ENCODE data around the gene CLEC4E.
"Not testable (repeated sequence)": the region's sequence is repeated elsewhere in the genome, so short reads cannot be mapped to it uniquely, and the experiment has no call there.

The CLEC4E gene, protein sequence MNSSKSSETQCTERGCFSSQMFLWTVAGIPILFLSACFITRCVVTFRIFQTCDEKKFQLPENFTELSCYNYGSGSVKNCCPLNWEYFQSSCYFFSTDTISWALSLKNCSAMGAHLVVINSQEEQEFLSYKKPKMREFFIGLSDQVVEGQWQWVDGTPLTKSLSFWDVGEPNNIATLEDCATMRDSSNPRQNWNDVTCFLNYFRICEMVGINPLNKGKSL

DNA sequence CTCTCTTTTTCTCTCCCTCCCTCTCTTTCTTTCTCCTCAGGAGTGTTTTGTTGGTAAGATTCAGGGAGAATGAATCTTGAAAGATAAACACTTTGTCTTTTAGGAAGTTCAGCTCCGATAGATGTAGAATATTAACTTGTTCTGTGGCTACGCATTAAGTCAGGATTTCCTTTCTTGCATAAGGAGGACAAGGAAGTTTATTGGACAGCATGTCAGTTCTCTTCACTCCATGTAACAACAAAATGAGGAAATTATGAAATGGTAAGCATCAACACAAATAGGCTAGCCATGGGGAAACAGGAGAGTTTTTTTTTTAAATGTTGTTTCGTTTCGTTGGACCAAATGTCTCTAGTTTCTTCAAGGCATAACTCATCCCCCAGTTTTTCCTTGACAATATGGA lies at the start of gene CLEC4E:
TSS of gene CLEC4E (minus strand) at position 75 of the 400 bp plus-strand sequence. CDS start 108 bp downstream, outside the sequence.
- not testable (repeated sequence) for DNase-seq

DNA sequence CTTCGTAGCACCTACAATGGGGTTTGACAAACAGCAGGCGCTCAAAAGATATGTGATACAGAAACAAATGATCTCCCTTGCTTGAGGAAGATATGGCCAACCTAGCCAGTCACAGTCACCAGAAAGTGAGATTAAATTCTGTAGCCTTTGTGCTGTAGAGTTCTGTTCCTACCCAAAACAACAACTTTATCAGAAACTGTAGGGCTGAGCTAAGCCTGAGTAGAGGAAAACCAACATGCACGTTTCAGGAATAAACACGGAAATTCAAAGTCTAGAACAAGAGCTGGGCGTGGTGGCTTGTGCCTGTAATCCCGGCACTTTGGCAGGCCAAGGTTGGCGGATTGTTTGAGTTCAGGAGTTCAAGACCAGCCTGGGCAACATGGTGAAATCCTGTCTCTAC lies 49.0 kb upstream of the CLEC4E start:
- no peak for DNase-seq

DNA sequence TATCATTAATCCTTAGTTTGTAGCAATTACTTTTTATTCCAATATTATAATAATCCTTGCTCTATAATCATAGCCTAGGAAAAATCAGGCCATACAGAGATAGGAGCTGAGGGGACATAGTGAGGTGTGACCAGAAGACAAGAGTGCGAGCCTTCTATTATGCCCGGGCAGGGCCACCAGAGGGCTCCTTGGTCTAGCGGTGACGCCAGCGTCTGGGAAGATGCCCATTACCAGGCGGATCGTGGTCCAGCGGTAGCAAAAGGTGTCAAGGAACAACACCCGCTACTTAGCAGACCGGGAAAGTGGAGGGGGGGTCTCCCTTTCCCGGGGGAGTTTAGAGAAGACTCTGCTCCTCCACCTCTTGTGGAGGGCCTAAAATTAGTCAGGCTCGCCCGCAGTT lies 43.8 kb upstream of the CLEC4E start:
- DNase-seq = not testable (repeated sequence)

DNA sequence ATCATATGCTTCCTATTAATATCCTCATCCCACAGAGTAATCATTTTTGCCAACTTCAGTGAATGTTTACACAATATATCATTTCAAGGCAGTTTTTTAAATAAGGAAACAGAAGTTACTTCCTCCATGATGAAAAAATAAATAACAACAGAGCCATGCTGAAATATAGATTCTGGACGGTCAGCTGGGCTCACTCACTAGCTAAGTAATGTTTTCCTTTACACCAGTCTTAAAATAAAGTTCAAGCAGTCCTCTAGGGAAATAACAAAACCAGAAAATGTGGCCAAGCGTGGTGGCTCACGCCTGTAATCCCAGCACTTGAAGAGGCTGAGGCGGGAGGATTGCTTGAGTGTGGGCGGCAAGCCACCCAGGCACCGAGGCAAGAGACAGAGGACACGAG lies 43.3 kb upstream of the CLEC4E start:
- DNase-seq = no peak

DNA sequence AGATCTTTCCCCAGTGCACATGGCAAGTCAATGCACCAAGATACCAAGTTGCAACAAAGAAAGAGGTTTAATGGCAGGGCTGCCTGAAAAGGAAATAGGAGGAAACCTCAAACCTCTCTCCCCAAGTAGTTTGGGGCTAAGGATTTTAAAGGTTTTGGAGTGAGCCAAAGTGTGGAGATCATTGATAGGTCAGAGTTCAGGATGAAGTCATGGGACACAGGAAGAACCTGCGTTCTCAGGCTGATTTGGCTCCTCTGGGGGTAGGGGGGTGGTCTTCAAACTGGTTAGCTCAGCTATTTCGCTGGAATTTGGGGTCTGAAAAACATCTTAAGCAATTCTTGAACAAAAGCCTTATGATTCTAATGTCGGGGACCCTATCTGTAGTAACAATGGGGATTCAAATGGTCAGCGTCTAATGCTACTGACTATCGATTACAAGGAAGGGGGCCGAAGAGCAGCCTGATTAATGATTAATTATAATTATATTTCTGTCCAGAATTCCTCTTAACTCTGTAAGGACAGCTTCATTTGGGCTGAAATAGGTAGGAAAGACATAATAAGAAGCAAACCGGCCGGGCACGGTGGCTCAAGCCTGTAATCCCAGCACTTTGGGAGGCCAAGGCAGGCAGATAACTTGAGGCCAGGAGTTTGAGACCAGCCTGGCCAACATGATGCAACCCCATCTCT lies 40.5 kb upstream of the CLEC4E start:
- DNase-seq = no peak

DNA sequence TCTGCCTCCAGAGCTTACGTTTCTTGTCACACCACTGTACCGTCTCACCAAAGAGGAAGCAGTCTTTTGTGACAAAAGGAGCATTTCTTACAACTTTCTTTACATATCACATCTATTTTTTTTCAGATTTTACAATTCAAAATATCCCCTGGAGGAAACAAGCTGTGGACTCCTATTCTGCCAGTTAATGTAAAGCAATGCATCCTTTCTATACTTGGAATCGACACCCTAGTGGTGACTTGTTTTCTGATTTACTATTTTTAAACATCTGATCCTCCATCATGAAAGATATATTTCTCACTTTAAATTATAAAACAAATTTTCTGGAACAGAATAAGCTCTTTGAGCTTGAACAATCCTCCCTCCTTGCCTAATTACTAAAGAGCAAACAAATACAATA lies 37.2 kb upstream of the CLEC4E start:
- no peak for DNase-seq

DNA sequence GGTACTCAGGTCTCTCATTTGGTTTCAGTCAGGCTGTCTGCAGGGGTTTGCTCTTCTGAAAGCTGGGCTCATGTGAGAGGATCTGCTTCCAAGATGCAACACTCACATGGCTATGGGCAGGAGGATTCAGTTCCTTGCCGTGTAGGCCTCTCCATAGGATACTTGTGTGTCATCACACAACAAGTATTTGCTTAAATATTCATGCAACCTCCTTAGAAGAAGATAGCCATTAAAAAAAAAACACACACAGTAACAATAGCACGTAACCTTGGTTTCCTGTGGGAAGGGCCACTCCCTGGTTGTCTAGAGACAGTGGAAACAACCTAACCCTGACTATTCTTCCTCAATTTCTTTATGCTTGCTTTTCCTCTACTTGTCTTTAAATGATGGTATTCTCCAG lies 31.8 kb upstream of the CLEC4E start:
- DNase-seq = peak; percentile 21 to 44

DNA sequence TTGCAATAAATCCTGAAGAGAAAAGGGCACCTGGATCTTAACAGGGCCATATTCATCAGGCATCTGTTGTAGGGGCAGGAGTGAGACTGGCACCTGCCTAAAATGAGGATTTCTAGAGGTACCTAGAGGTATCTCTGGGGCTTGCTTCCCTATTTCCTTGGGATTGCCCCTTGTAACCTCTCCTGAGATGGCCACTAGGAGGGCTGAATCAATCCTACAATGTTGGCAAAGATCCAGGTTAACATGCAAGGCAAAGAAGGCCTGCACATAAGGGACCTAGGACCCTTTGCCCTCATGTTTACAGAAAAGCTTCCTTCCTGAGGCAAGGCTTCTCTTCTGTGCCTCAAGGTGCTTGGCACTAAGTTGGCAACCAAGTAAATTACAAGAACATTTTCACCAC lies 25.8 kb upstream of the CLEC4E start:
- no peak for DNase-seq

DNA sequence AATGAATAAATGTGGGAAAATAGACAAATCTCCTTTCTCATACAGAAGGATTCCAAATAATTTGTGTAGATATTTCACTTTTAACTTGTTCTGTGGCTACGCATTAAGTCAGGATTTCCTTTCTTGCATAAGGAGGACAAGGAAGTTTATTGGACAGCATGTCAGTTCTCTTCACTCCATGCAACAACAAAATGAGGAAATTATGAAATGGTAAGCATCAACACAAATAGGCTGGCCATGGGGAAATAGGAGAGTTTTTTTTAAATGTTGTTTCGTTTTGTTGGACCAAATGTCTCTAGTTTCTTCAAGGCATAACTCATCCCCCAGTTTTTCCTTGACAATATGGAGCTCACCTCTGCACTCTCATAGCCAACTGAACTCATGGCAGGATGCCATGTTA lies 25.3 kb upstream of the CLEC4E start:
- DNase-seq = not testable (repeated sequence)

DNA sequence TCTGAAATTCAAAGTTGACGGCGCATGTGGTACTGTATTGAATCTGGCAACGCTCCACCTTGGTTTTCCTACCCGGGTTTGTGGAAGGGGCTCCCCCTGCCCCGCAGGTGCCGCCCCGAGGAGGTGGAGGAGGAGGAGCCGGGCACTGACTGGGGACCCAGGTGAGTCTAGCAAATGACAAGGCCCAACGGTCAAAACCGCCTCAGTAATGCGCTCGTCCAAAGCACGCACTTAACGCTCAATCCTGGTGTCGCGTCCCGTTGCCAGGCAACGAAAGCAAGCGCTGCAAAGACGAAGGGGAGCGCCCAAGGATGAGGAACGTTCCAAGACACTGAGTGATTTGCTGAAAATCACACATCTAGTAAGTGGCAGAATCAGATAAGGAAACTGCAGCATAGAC lies 24.0 kb upstream of the CLEC4E start:
- DNase-seq = no peak

DNA sequence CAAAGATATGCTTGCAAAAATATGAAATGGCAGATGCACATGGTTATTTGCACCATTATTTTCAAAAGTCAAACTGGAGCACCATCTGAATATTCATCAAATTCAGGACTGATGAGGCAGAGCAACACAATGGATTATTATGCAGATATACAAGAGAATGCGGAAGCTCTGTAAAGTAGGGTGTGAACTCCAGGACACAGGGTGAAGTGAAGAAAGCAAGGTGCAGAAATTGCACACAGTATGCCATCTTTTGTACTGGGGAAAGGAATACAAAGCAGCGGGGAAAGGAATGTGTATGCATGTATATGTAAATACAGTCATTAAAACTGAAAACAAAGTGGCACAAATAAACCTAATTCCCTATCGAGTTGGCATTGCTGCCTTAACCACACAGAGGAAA lies 22.7 kb upstream of the CLEC4E start:
- DNase-seq = no peak

DNA sequence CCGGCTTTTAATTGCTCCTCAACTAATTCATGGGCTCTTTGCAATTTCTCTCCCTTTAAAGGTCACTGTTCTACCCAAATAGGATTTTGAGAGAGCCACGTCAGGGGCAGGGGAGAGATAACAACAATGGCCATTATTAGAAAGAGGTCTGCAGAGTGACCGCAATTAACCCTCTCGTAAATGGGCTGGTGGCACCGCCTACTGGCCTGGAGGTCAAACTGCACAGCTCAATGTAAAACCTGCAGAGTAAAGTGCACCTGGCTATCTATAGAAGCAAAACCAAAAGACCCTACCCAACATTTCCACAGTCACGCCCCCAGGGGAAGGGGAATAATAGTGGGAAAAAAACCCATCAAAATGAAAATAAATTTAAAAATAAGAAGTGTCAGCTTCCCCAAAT lies 21.6 kb upstream of the CLEC4E start:
- DNase-seq = no peak

DNA sequence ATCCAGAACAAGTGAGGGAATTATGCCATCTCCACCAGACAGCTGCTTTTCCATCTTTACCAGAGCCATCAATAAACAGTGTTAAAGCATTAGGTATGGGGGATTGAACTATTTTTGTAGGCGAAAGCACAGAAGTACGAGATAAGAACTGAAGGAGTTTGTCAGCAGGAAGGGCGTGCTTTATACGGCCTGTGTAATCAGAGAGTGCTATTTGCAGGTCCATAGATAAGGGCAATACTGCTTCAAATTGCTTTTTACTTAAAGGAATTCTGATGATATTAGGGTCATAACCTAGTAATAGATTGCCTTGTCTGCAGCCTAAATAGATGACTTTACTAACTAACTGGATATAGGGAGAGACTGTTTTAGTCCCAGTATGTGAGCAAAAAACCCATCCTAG lies 20.3 kb upstream of the CLEC4E start:
- DNase-seq = no peak

DNA sequence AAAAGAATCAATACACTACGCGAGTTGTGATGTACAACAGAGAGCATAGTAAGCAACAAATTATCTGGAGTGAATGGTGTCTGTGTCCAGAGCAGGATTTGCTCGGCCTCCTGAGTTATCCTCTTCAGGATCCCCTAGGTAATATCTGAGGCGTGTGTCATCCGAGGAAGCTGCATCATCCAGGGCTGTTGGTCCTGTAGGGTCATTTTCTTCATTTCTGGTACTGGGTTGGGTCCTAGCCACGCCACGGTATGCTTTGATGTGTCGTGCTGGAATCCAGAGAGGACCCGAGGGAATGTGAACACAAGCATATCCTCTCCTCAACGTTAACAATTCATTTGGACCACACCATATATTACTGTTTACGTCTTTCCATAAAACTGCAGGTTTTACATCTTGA lies 19.0 kb upstream of the CLEC4E start:
- DNase-seq = no peak

DNA sequence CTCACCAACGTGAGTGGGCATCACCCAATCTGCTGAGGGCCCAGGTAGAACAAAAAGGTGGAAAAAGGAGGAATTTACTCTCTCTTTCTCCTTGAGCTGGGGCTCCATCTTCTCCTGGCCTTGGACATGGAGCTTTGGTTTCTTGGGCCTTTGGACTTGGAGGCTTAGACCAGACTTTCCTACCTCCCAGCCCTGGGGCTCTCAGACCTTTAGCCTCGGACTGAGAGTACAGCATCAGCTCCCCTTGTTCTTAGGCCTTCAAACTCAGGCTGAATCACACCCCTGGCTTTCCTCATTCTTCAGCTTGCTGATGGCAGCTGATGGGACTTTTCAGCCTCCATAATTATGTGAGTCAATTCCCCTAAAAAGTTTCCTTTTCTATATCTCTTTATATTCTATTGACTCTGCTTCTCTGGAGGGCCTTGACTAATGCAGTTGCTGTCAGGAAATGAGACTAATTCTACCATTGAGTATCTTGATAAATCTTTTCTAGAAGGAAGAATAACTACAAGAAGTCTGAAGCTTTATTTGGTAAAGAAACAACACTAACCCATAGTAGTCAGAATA lies 15.9 kb upstream of the CLEC4E start:
- no peak for DNase-seq

DNA sequence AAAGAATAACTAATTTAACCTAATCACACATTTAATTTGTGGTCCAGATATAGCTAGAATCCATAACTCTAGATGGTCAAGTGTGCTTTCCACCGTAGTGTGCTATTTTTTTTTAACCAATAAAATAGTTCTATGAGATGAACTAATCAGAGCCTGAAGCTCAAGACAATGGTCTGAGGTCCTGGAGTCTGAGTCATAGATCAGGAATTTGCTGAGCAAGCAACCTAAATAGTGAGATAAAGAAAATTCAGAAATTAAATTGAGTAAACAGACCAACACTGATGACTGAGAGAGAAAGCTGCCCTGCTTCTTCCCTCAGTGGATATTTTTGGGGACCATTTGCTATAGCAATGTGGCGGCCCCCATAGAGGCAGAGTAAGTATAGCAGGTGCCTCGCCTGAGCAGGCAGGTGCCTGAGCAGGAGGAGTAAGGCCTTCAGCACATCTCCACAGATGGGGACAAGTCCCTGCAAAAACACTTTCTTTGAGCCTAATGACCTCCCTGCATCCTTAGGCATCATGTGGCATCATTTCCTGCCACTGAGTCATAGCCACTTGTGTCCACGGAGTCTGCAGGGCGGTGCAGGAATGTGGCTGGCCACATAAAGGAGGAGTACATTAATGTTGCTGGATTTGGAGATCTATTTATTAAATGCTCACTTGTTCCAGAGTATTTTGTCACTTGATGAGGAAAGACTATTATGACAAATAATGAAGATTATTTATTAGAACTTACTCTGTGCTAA lies 13.9 kb upstream of the CLEC4E start:
- DNase-seq = no peak

DNA sequence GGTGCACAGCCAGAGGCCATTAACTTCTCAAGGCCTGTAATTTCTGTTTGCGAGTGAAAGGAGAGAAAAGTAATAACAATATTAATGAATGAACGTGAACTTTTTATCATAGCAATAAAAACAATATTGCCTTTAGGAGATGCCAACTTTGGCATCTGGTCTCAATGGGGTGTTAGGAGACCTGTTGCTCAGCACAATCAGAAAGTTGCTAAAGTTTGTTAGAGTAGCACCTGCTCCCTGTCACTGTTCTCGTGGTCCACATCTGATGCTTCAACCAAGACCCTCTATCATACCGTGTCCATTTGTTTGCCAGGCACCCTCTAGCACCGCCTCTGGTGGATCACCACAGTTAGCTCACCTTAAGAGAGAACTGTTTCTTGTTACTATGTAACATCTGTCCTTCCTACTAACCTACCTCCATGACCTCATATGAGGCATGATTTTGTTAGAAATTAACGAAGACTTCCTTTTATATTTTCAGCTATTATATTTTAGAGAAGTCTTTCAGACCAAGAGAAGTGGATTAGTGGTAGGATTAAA lies 12.5 kb upstream of the CLEC4E start:
- no peak for DNase-seq

DNA sequence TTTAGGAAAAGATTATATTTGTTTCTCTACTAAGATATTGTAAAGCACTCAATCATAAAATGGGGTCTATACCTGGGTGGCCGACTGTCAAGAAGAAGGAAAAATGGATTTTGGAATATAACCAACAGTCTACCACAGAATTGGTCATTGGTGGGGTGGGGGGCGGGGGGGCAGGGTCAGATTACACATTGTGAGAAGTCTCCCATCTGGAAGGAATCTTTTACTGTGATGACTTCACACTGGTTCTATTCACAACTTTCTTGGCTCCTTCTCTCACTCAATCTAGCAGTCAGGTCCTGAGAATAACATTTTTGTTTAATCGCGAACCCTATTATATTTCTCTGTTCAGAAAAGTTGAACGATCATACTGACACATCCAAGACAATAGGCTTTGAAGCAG lies 8.7 kb upstream of the CLEC4E start:
- no peak for DNase-seq

DNA sequence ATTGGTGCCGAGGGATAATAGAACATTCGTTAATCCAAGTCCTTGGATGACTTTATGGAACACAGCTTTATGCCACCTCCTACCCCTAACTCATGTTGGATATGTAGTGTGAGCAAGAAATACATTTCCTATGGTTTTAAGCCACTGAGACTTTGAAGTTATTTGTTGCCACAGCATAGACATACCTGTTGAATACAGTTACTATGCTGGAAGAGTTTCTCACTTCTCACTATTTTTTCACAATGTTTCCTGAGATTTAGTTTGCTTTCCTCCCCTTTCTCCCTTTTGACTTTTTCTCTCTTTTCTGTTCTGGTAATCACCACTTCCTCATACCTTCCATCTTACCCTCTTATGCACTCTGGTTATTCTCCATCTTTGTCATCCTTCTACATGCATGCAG lies 7.5 kb upstream of the CLEC4E start:
- no peak for DNase-seq

DNA sequence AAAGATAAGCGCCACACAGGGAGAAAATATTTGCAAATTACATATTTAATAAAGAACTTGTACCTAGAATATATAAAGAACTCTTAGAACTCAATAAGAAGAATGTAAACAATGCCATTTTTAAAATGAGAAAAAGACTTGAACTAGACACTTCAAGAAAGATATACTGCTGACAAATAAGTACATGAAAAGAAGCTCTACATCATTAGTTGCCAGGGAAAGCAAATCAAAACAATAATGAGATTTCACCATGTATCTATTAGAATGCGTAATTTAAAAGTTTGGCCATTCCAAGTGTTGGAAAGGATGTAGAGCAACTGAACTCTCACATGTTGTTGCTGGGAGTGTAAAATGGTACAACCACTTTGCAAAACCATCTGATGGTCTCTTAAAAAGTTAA lies 6.9 kb upstream of the CLEC4E start:
- DNase-seq = no peak

DNA sequence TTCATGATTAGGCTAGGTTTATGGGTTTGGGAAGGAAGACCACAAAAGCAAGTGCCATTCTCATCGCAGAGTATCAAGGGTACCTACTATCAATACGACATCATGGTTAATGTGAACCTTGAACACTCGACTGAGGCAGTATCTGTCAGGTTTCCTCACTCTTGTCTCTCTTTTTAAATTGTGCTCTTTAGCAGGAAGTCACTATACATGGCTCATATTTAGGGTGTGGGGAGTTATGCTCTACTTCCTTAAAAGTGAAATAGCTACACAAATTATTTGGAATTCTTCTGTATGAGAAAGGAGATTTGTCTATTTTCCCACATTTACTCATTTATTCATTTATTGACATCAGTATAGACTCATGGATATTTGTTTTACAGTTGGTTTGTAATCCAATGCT lies 5.9 kb upstream of the CLEC4E start:
- DNase-seq = no peak

DNA sequence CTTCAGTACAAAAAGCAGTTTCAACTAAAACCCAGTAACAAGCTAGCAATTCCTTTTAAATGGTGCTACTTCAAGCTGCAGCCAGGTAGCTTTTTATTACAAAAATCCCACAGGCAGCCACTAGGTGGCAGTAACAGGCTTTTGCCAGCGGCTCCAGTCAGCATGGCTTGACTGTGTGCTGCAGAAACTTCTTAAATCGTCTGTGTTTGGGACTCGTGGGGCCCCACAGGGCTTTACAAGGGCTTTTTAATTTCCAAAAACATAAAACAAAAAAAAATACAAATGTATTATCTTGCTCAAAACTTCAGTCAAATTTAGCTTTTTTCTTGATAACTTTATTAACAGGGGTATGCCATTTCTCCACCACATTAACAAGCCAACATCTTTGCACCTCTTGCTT lies 3.6 kb upstream of the CLEC4E start:
- peak; percentile 66 to 75 for DNase-seq

DNA sequence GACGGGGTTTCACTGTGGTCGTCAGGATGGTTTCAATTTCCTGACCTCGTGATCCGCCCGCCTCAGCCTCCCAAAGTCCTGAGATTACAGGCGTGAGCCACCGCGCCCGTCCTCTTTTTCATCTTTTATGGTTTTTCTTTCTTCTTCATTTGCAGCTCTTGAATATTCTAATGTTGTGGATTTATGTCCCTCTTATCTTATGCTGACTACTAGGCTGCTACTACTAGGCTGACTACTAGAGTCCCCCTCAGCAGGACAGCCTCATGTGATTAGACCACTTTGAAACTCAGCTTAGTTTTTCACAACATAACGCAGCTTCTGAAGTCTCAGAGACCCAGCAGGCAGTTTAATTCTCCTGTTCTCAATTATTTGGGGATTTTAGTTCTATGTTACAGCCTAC lies 857 bp upstream of the CLEC4E start:
- DNase-seq = no peak

DNA sequence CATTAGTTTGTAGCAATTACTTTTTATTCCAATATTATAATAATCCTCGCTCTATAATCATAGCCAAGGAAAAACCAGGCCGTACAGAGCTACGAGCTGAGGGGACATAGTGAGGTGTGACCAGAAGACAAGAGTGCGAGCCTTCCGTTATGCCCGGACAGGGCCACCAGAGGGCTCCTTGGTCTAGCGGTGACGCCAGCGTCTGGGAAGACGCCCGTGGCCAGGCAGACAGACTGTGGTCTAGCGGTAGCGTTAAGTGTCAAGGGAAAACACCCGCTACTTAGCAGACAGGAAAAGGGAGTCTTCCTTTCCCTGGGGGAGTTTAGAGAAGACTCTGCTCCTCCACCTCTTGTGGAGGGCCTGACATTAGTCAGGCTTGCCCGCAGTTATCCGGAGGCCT lies 2.9 kb downstream of the CLEC4E start:
- DNase-seq = not testable (repeated sequence)
